Activated CD4-positive, alpha-beta memory T cell treated with anti-CD3 and anti-CD28 coated beads for 36 hours (primary cell): ENCODE measurements around the gene MOCS3. TPM values are rescaled to one million over a fixed set of nuclear protein-coding genes. Genes with fewer than 3 reads are reported as not detected.
"Not testable (repeated sequence)": the region's sequence is repeated elsewhere in the genome, so short reads cannot be mapped to it uniquely, and the experiment has no call there.

Experiments used
- CTCF ChIA-PET: fragments of 350-600 bp; sonication (Branson Sonifier 250); formaldehyde crosslinking; loops from one replicate; lab custom pipeline; 2021; ENCODE audit warnings: antibody characterized with exemption, inconsistent platforms; lab: Charles Lee
- POLR2A ChIA-PET: fragments of 350-600 bp; sonication (Branson Sonifier 250); formaldehyde crosslinking; loops from one replicate; lab custom pipeline; 2021; ENCODE audit warnings: antibody characterized with exemption; lab: Charles Lee
- DNase-seq: peaks from one replicate; pipeline ENCODE4 v3.0.0-alpha.2; 2020
- H3K27ac Mint-ChIP-seq: one replicate; pipeline ENCODE4 v1.8.0; 2021; ENCODE audit warnings: mixed read lengths
- H3K27me3 Mint-ChIP-seq: one replicate; pipeline ENCODE4 v1.8.0; 2021; ENCODE audit warnings: mixed read lengths
- H3K36me3 Mint-ChIP-seq: one replicate; pipeline ENCODE4 v1.8.0; 2021; ENCODE audit warnings: mixed read lengths
- H3K4me1 Mint-ChIP-seq: one replicate; pipeline ENCODE4 v1.8.0; 2021; ENCODE audit warnings: low read depth, mixed read lengths
- H3K4me3 Mint-ChIP-seq: one replicate; pipeline ENCODE4 v1.8.0; 2021; ENCODE audit warnings: mild to moderate bottlenecking, mixed read lengths
- H3K9me3 Mint-ChIP-seq: one replicate; pipeline ENCODE4 v1.8.0; 2021; ENCODE audit warnings: mixed read lengths
- intact Hi-C: fragments of 100-400 bp; cut with micrococcal nuclease; formaldehyde crosslinking; loops from one replicate; pipeline ENCODE4 v1.15.1; 2023
- total RNA-seq, 2 experiments: library from RNA; stranded (reverse); gene quantifications; one replicate each; pipeline ENCODE4 v1.2.3, GENCODE V29; 2021

MOCS3 gene
- total RNA-seq, 2 experiments from 2014 or later = 3.6 to 3.8 TPM

DNA sequence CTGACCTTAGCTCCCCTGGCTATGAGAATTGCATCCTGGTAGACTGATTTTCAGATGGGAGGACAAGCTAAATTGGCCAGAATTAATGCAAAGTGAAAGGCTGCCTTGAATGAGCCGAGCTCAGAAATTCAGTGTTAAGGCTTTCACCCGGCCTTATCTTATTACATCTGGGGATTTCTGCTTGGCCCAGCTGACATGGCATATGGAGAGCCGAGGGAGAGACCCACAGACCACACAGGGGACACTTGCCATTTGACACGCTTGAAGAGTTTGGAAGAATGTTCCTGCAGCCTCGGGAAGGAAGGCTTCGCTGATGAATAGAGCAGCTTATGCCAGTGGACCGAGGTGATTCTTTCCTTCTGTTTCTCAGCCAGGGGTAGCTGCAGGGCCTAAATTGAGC, 9.0 kb downstream of the MOCS3 start:
- ChIA-PET POLR2A (interaction anchor here (1.8 kb wide), 1 partner anchor 9 kb away, joined by 5 read pairs; the partner anchor contains the start of genes DPM1 and MOCS3), CTCF (no interaction called here)
- intact Hi-C loops = no loop called here
- no peaks in the 10 kb centered on the region for H3K4me1 Mint-ChIP-seq
- H3K27me3 Mint-ChIP-seq = no peaks in the 10 kb centered on the region
- H3K27ac Mint-ChIP-seq = no peak overlapping the region
- H3K4me3 Mint-ChIP-seq = no peak overlapping the region
- no peaks in the 10 kb centered on the region for H3K36me3 Mint-ChIP-seq
- DNase-seq = no peak
- H3K9me3 Mint-ChIP-seq = no peaks in the 10 kb centered on the region

DNA sequence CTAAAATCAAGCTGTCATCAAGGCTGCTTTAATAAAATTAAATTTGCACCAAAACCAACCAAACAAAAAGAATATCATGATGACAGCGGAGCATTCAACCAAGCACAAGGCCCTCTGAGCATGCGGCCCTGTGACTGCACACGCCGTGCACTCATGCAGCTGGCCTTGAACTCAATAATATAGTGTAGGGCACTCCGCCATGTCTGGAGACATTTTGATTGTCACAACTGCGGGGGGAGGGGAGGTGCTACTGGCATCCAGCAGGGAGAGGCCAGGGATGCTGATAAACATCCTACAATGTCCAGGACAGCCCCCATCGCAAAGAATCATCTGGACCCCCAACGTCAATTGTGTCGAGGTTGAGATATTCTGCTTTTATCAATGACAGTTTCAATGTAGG, 9.7 kb downstream of the MOCS3 start:
- ChIA-PET POLR2A (interaction anchor here (1.8 kb wide), 1 partner anchor 10 kb away, joined by 5 read pairs; the partner anchor contains the start of genes DPM1 and MOCS3), CTCF (interaction anchor here (1.8 kb wide), 1 partner anchor 13 kb away, joined by 7 read pairs; no protein-coding TSS in a partner anchor)
- H3K9me3 Mint-ChIP-seq = no peaks in the 10 kb centered on the region
- DNase-seq = no peak
- H3K4me3 Mint-ChIP-seq = no peak overlapping the region
- intact Hi-C loops = no loop called here
- H3K27me3 Mint-ChIP-seq = no peaks in the 10 kb centered on the region
- no peaks in the 10 kb centered on the region for H3K36me3 Mint-ChIP-seq
- H3K4me1 Mint-ChIP-seq = no peaks in the 10 kb centered on the region
- H3K27ac Mint-ChIP-seq = no peak overlapping the region

GRCh38 chr20:50969435-50969834, 10.8 kb downstream of the MOCS3 start:
- no peaks in the 10 kb centered on the region for H3K36me3 Mint-ChIP-seq
- no peak overlapping the region for H3K4me3 Mint-ChIP-seq
- no peak for DNase-seq
- no peak overlapping the region for H3K27ac Mint-ChIP-seq
- ChIA-PET CTCF (interaction anchor here (1.0 to 1.8 kb wide), 2 partner anchors 12 to 220 kb away, joined by 3 to 7 read pairs; no protein-coding TSS in a partner anchor), POLR2A (no interaction called here)
- no peaks in the 10 kb centered on the region for H3K4me1 Mint-ChIP-seq
- H3K27me3 Mint-ChIP-seq = no peaks in the 10 kb centered on the region
- H3K9me3 Mint-ChIP-seq = no peaks in the 10 kb centered on the region
- intact Hi-C loops = no loop called here

DNA sequence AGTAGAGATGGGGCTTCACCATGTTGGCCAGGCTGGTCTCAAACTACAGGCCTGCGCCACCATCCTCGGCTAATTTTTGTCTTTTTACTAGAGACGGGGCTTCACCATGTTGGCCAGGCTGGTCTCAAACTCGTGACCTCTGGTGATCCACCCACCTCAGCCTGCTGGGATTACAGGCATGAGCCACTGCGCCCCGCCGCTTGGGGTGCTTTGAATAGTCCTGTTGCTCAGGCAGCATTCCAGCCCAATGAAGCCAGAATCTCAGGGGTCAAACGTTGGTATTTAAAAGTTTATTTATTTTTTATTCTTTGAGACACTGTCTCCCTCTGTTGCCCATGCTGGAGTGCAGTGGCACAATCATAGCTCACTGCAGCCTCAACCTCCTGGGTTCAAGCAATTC, 11.3 kb downstream of the MOCS3 start:
- ChIA-PET CTCF (interaction anchor here (1.0 to 1.8 kb wide), 2 partner anchors 11 to 221 kb away, joined by 3 to 7 read pairs; no protein-coding TSS in a partner anchor), POLR2A (no interaction called here)
- Mint-ChIP-seq H3K9me3 (no peaks in the 10 kb centered on the region), H3K36me3 (no peaks in the 10 kb centered on the region), H3K27ac (no peak overlapping the region), H3K4me1 (no peaks in the 10 kb centered on the region), H3K4me3 (no peak overlapping the region), H3K27me3 (no peaks in the 10 kb centered on the region)
- intact Hi-C loops = no loop called here
- DNase-seq = no peak

GRCh38 chr20:50975701-50976330, 17.2 kb downstream of the MOCS3 start:
- Mint-ChIP-seq H3K36me3 (no peaks in the 10 kb centered on the region), H3K27ac (no peak overlapping the region), H3K4me3 (no peak overlapping the region), H3K9me3 (no peaks in the 10 kb centered on the region), H3K27me3 (peaks cover 21% of the 10 kb centered on the region), H3K4me1 (peaks cover 12% of the 10 kb centered on the region)
- ChIA-PET POLR2A (no interaction called here), CTCF (no interaction called here)
- no peak for DNase-seq
- intact Hi-C loops = no loop called here

GRCh38 chr20:50977066-50978021, 18.7 kb downstream of the MOCS3 start:
- Mint-ChIP-seq H3K36me3 (no peaks in the 10 kb centered on the region), H3K27me3 (peaks cover 27% of the 10 kb centered on the region), H3K4me3 (no peak overlapping the region), H3K4me1 (peaks cover 18% of the 10 kb centered on the region), H3K27ac (no peak overlapping the region), H3K9me3 (no peaks in the 10 kb centered on the region)
- ChIA-PET CTCF (interaction anchor here (1.0 kb wide), 1 partner anchor 15 kb away, joined by 3 read pairs; no protein-coding TSS in a partner anchor), POLR2A (no interaction called here)
- intact Hi-C loops = no loop called here
- no peak for DNase-seq

DNA sequence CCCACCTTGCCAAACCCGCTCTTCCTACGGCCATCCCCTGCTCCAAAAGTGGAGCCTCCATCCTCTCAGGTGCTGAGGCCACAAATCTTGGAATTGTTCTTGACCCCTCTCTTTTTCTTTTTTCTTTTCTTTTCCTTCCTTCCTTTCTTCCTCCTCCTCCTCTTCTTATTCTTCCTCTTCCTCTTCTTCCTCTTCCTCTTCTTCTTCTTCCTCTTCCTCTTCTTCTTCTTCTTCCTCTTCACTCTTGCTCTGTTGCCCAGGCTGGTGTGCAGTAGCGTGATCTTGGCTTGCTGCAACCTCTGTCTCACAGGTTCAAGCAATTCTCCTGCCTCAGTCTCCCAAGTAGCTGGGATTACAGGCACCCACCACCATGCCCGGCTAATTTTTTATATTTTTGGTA, 19.9 kb downstream of the MOCS3 start:
- H3K9me3 Mint-ChIP-seq, POLR2A ChIA-PET, DNase-seq, intact Hi-C loops, H3K36me3 Mint-ChIP-seq, H3K27ac Mint-ChIP-seq, H3K4me3 Mint-ChIP-seq: not testable (repeated sequence)
- Mint-ChIP-seq H3K4me1 (peaks cover 18% of the 10 kb centered on the region), H3K27me3 (peaks cover 37% of the 10 kb centered on the region)
- CTCF ChIA-PET = interaction anchor here (1.0 kb wide), 1 partner anchor 14 kb away, joined by 3 read pairs; no protein-coding TSS in a partner anchor

GRCh38 chr20:50980071-50980681, 21.6 kb downstream of the MOCS3 start:
- Mint-ChIP-seq H3K36me3 (no peaks in the 10 kb centered on the region), H3K27me3 (peaks cover 41% of the 10 kb centered on the region), H3K9me3 (no peaks in the 10 kb centered on the region), H3K27ac (peak overlapping the region; percentile 66), H3K4me1 (peaks cover 18% of the 10 kb centered on the region), H3K4me3 (no peak overlapping the region)
- peak; percentile 77 for DNase-seq
- CTCF ChIA-PET = interaction anchor here (1.0 to 6.0 kb wide), 6 partner anchors 11 to 1170 kb away, joined by 3 to 62 read pairs (median 18); partner anchors contain the start of gene BCAS4
- POLR2A ChIA-PET = interaction anchor here (2.4 kb wide), 1 partner anchor 185 kb away, joined by 16 read pairs; the partner anchor contains the start of gene BCAS4
- intact Hi-C loops = loop anchor here (1.0 to 10.0 kb wide), 7 partner anchors 82 to 625 kb away; partner anchors contain the start of gene BCAS4

DNA sequence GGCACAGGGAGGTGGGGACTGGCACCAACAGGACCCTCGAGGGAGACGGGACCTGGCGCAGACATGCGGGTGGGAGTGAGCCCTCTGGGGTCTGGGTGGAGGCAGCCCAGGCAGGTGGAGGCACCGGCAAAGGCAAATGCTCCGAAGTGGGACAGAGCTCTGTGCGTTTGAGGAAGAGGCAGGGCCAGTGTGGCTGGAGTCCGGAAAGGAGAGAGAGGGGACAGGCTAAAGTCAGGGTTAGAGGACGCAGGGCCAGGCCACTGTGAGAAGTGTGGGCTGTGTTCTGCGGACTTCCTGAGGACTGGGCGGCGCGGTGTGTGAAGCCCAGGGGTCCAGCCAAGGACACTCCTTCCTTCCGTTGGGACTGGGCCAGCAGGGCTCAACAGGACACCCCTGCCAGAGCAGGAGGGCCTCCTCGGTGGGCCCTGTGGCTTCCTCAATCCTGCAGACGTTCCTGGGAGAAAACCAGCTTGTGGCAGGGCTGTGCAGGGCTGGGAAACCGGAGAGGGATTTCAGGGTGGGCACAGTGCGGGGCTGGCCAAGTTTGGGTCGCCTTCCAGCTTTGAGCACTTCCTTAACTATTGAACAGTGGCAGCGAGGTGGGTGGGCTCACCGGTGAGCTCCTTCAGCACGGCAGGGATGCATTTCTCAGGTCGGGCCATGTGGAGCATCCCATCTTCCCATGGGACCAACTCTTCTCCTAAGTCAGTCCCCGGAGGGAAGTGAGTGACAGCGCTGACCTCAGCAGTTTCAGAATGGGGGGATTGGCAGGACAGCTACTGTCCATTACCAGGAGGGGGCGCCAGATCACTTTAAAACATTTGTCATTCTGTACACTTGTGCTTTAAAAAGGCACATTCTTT, 22.5 kb downstream of the MOCS3 start:
- intact Hi-C loops = loop anchor here (1.0 to 10.0 kb wide), 7 partner anchors 81 to 624 kb away; partner anchors contain the start of gene BCAS4
- H3K27me3 Mint-ChIP-seq = peaks cover 42% of the 10 kb centered on the region

GRCh38 chr20:50981714-50982048, 23.1 kb downstream of the MOCS3 start:
- H3K27me3 Mint-ChIP-seq = peaks cover 47% of the 10 kb centered on the region
- H3K9me3 Mint-ChIP-seq = no peaks in the 10 kb centered on the region
- intact Hi-C loops = loop anchor here (2.0 to 10.0 kb wide), 6 partner anchors 143 to 623 kb away; partner anchors contain the start of gene BCAS4
- POLR2A ChIA-PET = interaction anchor here (0.6 to 2.4 kb wide), 5 partner anchors 23 to 423 kb away, joined by 3 to 16 read pairs (median 3); partner anchors contain the start of genes ADNP, BCAS4 and DPM1
- no peak overlapping the region for H3K4me3 Mint-ChIP-seq
- DNase-seq = no peak
- peaks cover 18% of the 10 kb centered on the region for H3K4me1 Mint-ChIP-seq
- no peak overlapping the region for H3K27ac Mint-ChIP-seq
- H3K36me3 Mint-ChIP-seq = no peaks in the 10 kb centered on the region
- CTCF ChIA-PET = interaction anchor here (0.6 to 13.5 kb wide), 28 partner anchors 9 to 613 kb away, joined by 3 to 397 read pairs (median 4); partner anchors contain the start of genes BCAS4, DPM1 and MOCS3

More for the DNA sequence above, 22.5 kb downstream of the MOCS3 start:
- POLR2A ChIA-PET = interaction anchor here (0.6 to 2.4 kb wide), 4 partner anchors 23 to 424 kb away, joined by 3 to 16 read pairs (median 3); partner anchors contain the start of genes ADNP, BCAS4 and DPM1
- Mint-ChIP-seq H3K27ac (peak overlapping the region; percentile 28), H3K9me3 (no peaks in the 10 kb centered on the region), H3K36me3 (no peaks in the 10 kb centered on the region), H3K4me1 (peaks cover 18% of the 10 kb centered on the region), H3K4me3 (no peak overlapping the region)
- CTCF ChIA-PET = interaction anchor here (0.6 to 13.5 kb wide), 30 partner anchors 8 to 1169 kb away, joined by 3 to 397 read pairs (median 4); partner anchors contain the start of genes ADNP, BCAS4, DPM1 and MOCS3
- DNase-seq = peak; percentile 72
